Activated CD8-positive, alpha-beta T cell treated with anti-CD3 and anti-CD28 coated beads for 36 hours (primary cell): ENCODE measurements around the gene TWF2. TPM values are rescaled to one million over a fixed set of nuclear protein-coding genes. Genes with fewer than 3 reads are reported as not detected.

Experiments
- ATAC-seq: fragments of 200-7000 bp; cut with Tn5 transposase; one replicate; pipeline ENCODE4 v1.10.0; 2021; ENCODE audit warnings: mild to moderate bottlenecking, moderate library complexity
- CTCF ChIA-PET: fragments of 350-600 bp; sonication (Branson Sonifier 250); formaldehyde crosslinking; loops from one replicate; lab custom pipeline; 2021; ENCODE audit warnings: antibody characterized with exemption; lab: Charles Lee
- POLR2A ChIA-PET: fragments of 350-600 bp; sonication (Branson Sonifier 250); formaldehyde crosslinking; loops from one replicate; lab custom pipeline; 2021; ENCODE audit warnings: antibody characterized with exemption; lab: Charles Lee
- DNase-seq: peaks from one replicate; pipeline ENCODE4 v3.0.0-alpha.2; 2020
- H3K27ac Mint-ChIP-seq: one replicate; pipeline ENCODE4 v1.8.0; 2021; ENCODE audit warnings: mild to moderate bottlenecking, mixed read lengths
- H3K27me3 Mint-ChIP-seq: one replicate; pipeline ENCODE4 v1.8.0; 2021; ENCODE audit warnings: mixed read lengths
- H3K36me3 Mint-ChIP-seq: one replicate; pipeline ENCODE4 v1.8.0; 2021; ENCODE audit warnings: low read depth, mixed read lengths
- H3K4me1 Mint-ChIP-seq: one replicate; pipeline ENCODE4 v1.8.0; 2021; ENCODE audit warnings: low read depth, mixed read lengths
- H3K4me3 Mint-ChIP-seq: one replicate; pipeline ENCODE4 v1.8.0; 2021; ENCODE audit warnings: mild to moderate bottlenecking, moderate library complexity, mixed read lengths
- H3K9me3 Mint-ChIP-seq: one replicate; pipeline ENCODE4 v1.8.0; 2021; ENCODE audit warnings: mixed read lengths
- CTCF ChIP-seq: fragments of 200-600 bp; IDR thresholded peaks from one replicate; pipeline ENCODE4 v1.8.0; 2022; ENCODE audit warnings: antibody characterized with exemption, mild to moderate bottlenecking
- intact Hi-C: fragments of 100-400 bp; cut with micrococcal nuclease; formaldehyde crosslinking; loops from one replicate; pipeline ENCODE4 v1.10.0; 2022
- total RNA-seq, 2 experiments: library from RNA; stranded (reverse); gene quantifications; one replicate each; pipeline ENCODE4 v1.2.3, GENCODE V29; 2021

Gene TWF2
- total RNA-seq, 2 experiments from 2014 or later = 137 TPM

GRCh38 chr3:52230461-52230860, 8.5 kb downstream of the TWF2 start:
- Mint-ChIP-seq H3K27ac (peak overlapping the region; percentile 34), H3K36me3 (peaks cover 36% of the 10 kb centered on the region), H3K9me3 (no peaks in the 10 kb centered on the region), H3K4me1 (peaks cover 63% of the 10 kb centered on the region), H3K27me3 (no peaks in the 10 kb centered on the region), H3K4me3 (no peak overlapping the region)
- ATAC-seq = no peak
- no peak for DNase-seq
- intact Hi-C loops = no loop called here
- ChIA-PET CTCF (interaction anchor here (0.6 to 10.8 kb wide), 17 partner anchors 9 to 288 kb away, joined by 3 to 198 read pairs (median 5); partner anchors contain the start of genes GLYCTK, TLR9 and WDR82), POLR2A (interaction anchor here (0.6 to 33.3 kb wide), 11 partner anchors 9 to 122 kb away, joined by 3 to 949 read pairs (median 3); partner anchors contain the start of genes GLYCTK, TWF2 and WDR82)
- TF ChIP-seq CTCF = no peak

DNA sequence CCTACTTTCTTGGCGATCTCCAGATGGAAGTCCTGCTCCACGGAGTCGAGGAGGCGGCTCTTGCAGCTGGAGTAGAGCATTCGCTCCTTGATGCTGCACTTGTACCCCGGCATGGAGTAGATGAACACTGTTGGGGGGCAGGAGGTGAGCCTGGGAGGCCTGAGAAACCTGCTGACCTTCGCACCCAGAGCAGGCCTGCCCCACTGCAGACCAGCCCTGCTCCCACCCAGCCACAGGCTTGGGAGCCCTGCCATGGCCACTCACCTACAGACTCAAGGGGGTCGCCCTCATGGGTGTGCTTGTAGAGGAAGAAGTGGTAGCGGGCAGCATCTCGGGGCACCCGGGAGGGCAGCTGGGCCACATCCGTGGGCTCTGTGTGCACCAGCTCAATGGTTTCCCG, 9.3 kb downstream of the TWF2 start:
- TF ChIP-seq CTCF = no peak
- DNase-seq = no peak
- no peaks in the 10 kb centered on the region for H3K9me3 Mint-ChIP-seq
- intact Hi-C loops = no loop called here
- peaks cover 35% of the 10 kb centered on the region for H3K36me3 Mint-ChIP-seq
- ATAC-seq = no peak
- H3K4me1 Mint-ChIP-seq = peaks cover 62% of the 10 kb centered on the region
- ChIA-PET CTCF (interaction anchor here (1.2 to 10.8 kb wide), 6 partner anchors 9 to 287 kb away, joined by 3 to 194 read pairs (median 10); partner anchors contain the start of gene WDR82), POLR2A (interaction anchor here (0.6 to 33.3 kb wide), 4 partner anchors 9 to 310 kb away, joined by 3 to 949 read pairs (median 8); partner anchors contain the start of genes GLYCTK, TWF2 and WDR82)
- no peak overlapping the region for H3K27ac Mint-ChIP-seq
- H3K27me3 Mint-ChIP-seq = no peaks in the 10 kb centered on the region
- H3K4me3 Mint-ChIP-seq = no peak overlapping the region

- Mint-ChIP-seq H3K9me3 (no peaks in the 10 kb centered on the region), H3K4me3 (no peak overlapping the region), H3K4me1 (peaks cover 63% of the 10 kb centered on the region), H3K27ac (no peak overlapping the region), H3K36me3 (peaks cover 28% of the 10 kb centered on the region), H3K27me3 (no peaks in the 10 kb centered on the region)
- intact Hi-C loops = no loop called here
- ATAC-seq = no peak
- TF ChIP-seq CTCF = no peak
- ChIA-PET POLR2A (interaction anchor here (0.6 to 33.3 kb wide), 4 partner anchors 8 to 311 kb away, joined by 3 to 949 read pairs (median 8); partner anchors contain the start of genes GLYCTK, TWF2 and WDR82), CTCF (interaction anchor here (1.2 to 10.8 kb wide), 4 partner anchors 9 to 286 kb away, joined by 3 to 194 read pairs (median 9); no protein-coding TSS in a partner anchor)
- no peak for DNase-seq
Measured at GRCh38 chr3:52228751-52229291, 10.1 kb downstream of the TWF2 start.

DNA sequence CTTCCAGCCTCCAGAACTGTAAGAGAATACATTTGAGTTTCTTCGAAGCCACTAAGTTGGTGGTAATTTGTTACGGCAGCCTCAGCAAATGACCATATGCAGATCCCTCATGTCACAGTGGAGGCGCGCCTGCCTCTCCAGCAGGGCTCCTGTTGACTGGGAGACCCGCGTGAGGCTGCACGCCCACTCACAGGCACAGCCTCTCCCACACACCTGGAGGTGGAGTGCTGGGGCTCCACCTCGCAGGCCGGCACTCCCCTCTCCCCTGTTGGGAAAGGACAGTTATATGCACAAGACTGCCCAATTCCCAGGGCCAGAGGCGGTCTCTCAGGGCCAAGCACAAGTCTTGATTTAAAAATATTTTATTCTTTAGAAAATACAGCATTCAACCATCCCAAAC, 10.7 kb downstream of the TWF2 start:
- H3K27ac Mint-ChIP-seq = peak overlapping the region; percentile 61
- H3K36me3 Mint-ChIP-seq = peaks cover 24% of the 10 kb centered on the region
- H3K4me1 Mint-ChIP-seq = peaks cover 65% of the 10 kb centered on the region
- no peak overlapping the region for H3K4me3 Mint-ChIP-seq
- no peak for TF ChIP-seq CTCF
- DNase-seq (no peak), ATAC-seq (no peak)
- POLR2A ChIA-PET = interaction anchor here (33.3 kb wide), 1 partner anchor 49 kb away, joined by 949 read pairs; the partner anchor contains the start of genes GLYCTK and WDR82
- intact Hi-C loops = no loop called here
- H3K9me3 Mint-ChIP-seq = no peaks in the 10 kb centered on the region
- no peaks in the 10 kb centered on the region for H3K27me3 Mint-ChIP-seq
- CTCF ChIA-PET = interaction anchor here (1.7 to 1.8 kb wide), 2 partner anchors 8 to 10 kb away, joined by 6 to 15 read pairs; no protein-coding TSS in a partner anchor

- no peak for TF ChIP-seq CTCF
- Mint-ChIP-seq H3K27ac (peak overlapping the region; percentile 61), H3K4me3 (no peak overlapping the region), H3K27me3 (no peaks in the 10 kb centered on the region), H3K9me3 (no peaks in the 10 kb centered on the region), H3K36me3 (peaks cover 24% of the 10 kb centered on the region), H3K4me1 (peaks cover 65% of the 10 kb centered on the region)
- CTCF ChIA-PET = interaction anchor here (1.4 to 11.9 kb wide), 5 partner anchors 8 to 111 kb away, joined by 3 to 223 read pairs (median 5); no protein-coding TSS in a partner anchor
- DNase-seq = no peak
- ATAC-seq = no peak
- POLR2A ChIA-PET = interaction anchor here (0.7 to 33.3 kb wide), 3 partner anchors 11 to 50 kb away, joined by 3 to 949 read pairs (median 107); partner anchors contain the start of genes GLYCTK, TWF2 and WDR82
- intact Hi-C loops = no loop called here
Measured at GRCh38 chr3:52227766-52228165, 11.2 kb downstream of the TWF2 start.
